OCI-LY1 (cell line): Measurements from ENCODE around the gene UQCRC2.

Experiments used
- EZH2 ChIP-seq: fragments of 200-600 bp; sonication (generic), shearing (Covaris generic); IDR thresholded peaks from 2 replicates; pipeline ENCODE4 v1.8.0; 2017; ENCODE audit warnings: borderline replicate concordance, mixed run types, mild to moderate bottlenecking, antibody characterized with exemption, low read length, moderate library complexity, mixed read lengths
- TF ChIP-seq, protein P1 (sequence below): fragments of 200-600 bp; sonication (generic), shearing (Covaris generic); IDR thresholded peaks from 2 replicates; pipeline ENCODE4 v1.5.1; 2017; ENCODE audit warnings: mild to moderate bottlenecking, antibody characterized with exemption, low read length, moderate library complexity, mixed read lengths

GRCh38 chr16:22005746-22006145 is 52.6 kb downstream of the UQCRC2 start:
- TF ChIP-seq, protein P1, sequence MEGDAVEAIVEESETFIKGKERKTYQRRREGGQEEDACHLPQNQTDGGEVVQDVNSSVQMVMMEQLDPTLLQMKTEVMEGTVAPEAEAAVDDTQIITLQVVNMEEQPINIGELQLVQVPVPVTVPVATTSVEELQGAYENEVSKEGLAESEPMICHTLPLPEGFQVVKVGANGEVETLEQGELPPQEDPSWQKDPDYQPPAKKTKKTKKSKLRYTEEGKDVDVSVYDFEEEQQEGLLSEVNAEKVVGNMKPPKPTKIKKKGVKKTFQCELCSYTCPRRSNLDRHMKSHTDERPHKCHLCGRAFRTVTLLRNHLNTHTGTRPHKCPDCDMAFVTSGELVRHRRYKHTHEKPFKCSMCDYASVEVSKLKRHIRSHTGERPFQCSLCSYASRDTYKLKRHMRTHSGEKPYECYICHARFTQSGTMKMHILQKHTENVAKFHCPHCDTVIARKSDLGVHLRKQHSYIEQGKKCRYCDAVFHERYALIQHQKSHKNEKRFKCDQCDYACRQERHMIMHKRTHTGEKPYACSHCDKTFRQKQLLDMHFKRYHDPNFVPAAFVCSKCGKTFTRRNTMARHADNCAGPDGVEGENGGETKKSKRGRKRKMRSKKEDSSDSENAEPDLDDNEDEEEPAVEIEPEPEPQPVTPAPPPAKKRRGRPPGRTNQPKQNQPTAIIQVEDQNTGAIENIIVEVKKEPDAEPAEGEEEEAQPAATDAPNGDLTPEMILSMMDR, result no peak
- no peak for TF ChIP-seq EZH2
